ENCODE results near the gene ARHGAP12.
"Not testable (repeated sequence)": the region's sequence is repeated elsewhere in the genome, so short reads cannot be mapped to it uniquely, and the experiment has no call there.

The ARHGAP12 gene

DNA sequence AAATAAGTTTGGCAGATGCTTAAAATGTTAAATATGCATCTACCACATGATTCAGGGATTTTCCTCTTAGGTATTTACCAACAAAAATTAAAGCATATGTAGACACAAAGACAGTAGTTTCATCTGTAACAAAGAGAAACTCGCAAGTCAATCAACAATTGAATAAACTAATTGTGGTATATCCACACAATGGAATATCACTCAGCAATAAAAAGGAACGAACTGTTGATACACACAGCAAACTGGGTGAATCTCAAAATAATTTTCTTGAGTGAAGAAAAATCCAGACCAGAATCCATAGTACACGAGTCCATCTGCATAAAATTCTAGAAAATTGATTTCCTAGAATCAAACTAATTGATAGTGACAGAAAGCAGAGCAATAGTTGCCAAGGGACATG, 5.2 kb downstream of the ARHGAP12 start:
- no peak for DNase-seq

DNA sequence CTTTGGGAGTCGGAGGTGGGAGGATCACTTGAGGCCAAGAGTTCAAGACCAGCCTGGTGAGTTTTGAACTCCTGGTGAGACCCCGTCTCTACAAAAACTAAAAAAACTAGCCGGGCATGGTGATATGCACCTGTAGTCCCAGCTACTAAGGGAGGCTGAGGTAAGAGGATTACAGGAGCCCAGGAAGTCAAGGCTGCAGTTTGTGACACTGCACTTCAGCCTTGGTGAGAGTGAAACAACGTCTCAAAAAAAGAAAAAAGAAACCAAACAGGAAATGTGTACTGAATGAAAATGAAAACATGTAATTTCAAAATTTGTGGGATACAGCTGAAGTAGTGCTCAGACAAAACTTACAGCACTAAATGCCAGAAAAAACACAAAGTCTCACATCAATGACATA, 7.6 kb downstream of the ARHGAP12 start:
- DNase-seq: no peak

DNA sequence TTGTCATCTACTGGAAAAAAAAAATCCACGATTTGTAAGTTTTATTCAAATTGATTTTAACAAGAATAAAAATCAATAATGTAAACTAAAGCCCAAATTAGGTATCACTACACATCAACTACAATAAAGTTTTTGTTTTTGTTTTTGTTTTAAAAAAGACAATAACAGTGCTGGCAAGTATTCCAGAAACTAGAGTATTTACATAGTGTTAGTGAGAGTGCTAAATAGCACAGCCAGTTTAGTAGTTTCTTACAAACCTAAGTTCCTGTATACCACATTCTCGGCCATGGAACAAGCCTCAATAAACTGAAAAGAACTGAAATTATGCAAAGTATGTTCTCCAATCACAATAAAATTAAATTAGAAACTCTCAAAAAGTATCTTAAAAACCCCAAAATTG, 8.1 kb downstream of the ARHGAP12 start:
- no peak for DNase-seq

- DNase-seq: no peak
These were observed 9.8 kb downstream of the ARHGAP12 start for GRCh38 chr10:31918671-31919409.

DNA sequence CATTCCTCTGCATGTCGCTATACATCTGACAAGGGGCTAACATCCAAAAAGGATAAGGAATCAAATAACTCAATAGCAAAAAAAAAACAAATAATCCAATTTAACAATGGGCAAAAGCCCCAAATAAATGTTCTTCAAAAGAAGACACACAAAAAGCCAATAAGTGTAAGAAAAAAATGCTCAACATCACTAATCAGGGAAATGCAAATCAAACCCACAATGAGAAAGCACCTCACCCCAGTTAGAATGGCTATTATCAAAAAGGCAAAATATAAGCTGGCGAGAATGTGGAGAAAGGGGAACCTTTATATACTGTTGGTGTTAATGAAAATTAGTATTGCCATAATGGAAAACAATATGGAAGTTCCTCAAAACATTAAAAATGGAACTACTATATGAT, 14.3 kb downstream of the ARHGAP12 start:
- no peak for DNase-seq

- no peak for DNase-seq
These were observed 15.5 kb downstream of the ARHGAP12 start for GRCh38 chr10:31912898-31913850.

- no peak for DNase-seq
These were observed 16.3 kb downstream of the ARHGAP12 start for GRCh38 chr10:31912289-31912688.

DNA sequence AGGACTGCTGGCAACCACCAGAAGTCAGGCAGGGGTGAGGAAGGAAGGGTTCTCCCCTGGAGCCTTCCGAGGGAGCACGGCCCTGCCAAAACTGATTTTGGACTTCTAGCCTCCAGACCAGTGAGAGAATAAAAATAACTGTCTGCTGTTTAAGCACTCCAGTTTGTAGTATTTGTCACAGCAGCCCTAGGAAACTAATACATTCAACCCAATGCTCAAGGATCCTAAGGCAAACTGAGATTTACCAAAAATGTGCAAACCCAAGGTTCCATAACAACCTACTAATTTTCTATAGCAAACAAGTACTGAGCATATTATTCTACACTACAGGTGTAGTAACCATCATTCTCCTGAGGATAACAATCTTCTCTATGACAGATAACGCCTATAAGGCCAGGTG, 18.6 kb downstream of the ARHGAP12 start:
- no peak for DNase-seq

DNA sequence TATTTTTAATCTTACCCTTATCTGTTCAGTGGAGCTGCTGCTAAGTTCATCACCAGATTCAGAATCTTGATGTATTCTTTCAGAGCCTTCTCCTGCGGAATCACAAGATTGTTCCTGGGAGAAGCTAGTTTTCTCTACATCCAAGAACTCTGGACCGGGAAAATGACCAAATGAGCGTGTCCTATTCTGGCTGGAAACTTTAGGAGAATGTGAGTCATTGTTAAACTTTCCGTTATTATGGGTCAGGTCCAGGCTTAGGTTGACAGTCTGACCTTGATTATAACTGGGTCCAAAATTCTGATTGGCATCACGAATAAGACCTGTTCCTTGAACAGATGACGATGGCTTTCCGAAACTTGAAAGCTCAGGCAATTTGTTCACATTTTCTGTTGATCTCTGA, 20.5 kb downstream of the ARHGAP12 start:
- DNase-seq: no peak

- DNase-seq: no peak
These were observed 22.6 kb downstream of the ARHGAP12 start for GRCh38 chr10:31906039-31906438.

DNA sequence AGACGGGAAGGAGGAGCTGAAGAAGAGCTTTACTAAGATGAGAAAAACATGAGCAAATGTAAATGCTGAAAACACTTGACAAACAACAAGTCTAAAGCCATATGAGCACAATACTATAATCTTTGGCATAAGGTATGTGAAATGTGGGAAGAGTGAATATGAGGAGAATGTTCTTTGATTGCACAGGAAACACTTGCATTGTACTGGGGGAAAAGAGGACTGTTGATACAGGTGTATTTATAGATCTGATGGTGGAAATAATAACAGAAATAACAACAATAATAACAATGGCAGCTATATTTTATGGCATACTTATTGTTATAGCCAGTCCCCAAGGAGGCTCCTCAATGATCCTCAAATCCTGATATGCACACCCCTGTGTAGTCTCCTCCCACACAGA, 23.0 kb downstream of the ARHGAP12 start:
- DNase-seq: no peak

- no peak for DNase-seq
These were observed 26.0 kb downstream of the ARHGAP12 start for GRCh38 chr10:31902625-31903024.

DNA sequence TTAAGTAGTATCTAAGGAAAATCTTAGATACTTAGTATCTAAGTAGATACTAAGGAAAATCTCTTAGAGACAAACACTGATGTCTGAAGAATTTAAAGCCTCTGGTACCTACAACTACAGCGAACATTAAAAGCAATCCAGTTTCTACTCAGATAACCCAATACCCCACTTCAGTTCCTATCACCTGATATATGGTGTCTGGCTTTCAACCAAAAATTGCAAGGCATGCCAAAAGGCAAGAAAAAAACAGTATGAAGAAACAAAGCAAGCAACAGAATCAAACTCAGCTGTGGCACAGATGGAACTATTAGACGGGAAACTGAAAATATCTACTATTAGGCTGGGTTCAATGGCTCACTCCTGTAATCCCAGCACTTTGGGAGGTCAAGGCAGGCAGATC, 31.1 kb downstream of the ARHGAP12 start:
- no peak for DNase-seq

- no peak for DNase-seq
These were observed 31.7 kb downstream of the ARHGAP12 start for GRCh38 chr10:31896968-31897384.

DNA sequence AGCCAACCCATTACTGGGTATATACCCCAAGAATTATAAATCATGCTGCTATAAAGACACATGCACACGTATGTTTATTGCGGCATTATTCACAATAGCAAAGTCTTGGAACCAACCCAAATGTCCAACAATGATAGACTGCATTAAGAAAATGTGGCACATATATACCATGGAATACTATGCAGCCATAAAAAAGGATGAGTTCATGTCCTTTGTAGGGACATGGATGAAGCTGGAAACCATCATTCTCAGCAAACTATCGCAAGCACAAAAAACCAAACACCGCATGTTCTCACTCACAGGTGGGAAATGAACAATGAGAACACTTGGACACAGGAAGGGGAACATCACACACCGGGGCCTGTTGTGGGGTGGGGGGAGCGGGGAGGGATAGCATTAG, 32.9 kb downstream of the ARHGAP12 start:
- not testable (repeated sequence) for DNase-seq

- no peak for DNase-seq
These were observed 40.2 kb downstream of the ARHGAP12 start for GRCh38 chr10:31888442-31888841.

- no peak for DNase-seq
These were observed 40.8 kb downstream of the ARHGAP12 start for GRCh38 chr10:31887850-31888249.

DNA sequence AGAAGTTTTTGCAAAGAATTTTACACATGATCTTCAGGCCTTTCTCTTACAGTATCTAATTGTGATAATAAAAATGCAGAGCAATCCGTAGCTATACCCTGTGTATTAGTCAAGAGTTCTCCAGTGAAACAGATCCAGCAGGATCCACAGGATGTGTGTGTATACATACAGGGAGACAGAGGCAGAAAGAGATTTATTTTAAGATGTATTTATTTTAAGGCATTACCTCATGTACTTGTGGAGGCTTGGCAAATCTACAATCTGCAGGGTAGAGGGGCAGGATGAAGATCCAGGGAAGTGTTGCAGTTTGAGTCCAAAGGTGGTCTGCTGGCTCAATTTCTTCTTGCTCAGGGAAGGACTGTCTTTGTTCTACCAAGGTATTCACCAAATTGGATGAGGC, 41.7 kb downstream of the ARHGAP12 start:
- no peak for DNase-seq

GRCh38 chr10:31885971-31886370, 42.7 kb downstream of the ARHGAP12 start:
- DNase-seq: no peak

DNA sequence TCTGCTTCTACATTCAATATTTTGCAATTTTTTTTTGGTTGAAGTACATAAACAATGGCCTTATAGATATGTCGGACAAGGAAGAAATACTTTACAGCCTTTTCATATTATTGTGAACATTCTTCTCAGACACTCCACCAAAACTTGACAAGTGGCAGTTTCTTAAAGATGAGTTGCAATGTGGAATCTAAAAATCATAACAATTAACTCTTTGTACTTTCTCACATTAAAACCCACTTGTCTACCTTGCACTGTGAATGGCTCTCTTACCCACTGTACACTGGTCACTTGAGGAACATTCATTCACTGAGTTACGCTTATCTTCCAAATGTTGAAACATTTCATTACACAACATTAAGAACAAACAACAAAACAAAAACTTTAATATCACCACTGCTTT, 44.2 kb downstream of the ARHGAP12 start:
- no peak for DNase-seq

- no peak for DNase-seq
These were observed 45.2 kb downstream of the ARHGAP12 start for GRCh38 chr10:31883397-31883796.

DNA sequence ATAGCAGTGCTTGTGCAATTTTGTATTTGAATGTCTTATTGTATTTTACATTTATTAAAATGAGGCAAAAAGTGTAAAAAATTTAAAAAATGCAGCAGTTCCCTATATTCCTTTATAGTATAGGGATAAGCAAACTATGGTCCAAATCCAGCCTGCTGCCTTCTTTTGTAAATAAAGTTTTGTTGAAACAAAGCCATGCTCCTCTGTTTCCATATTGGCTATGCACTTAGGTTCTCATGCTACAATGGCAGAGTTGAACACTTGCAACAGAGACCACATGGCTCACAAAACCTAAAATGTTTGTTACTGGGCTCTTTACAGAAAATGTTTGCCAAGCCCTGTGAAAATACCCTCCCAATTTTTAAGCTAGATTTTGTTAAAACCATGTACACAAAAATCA, 50.1 kb downstream of the ARHGAP12 start:
- DNase-seq: no peak

GRCh38 chr10:31876652-31877352, 51.8 kb downstream of the ARHGAP12 start:
- DNase-seq: no peak

DNA sequence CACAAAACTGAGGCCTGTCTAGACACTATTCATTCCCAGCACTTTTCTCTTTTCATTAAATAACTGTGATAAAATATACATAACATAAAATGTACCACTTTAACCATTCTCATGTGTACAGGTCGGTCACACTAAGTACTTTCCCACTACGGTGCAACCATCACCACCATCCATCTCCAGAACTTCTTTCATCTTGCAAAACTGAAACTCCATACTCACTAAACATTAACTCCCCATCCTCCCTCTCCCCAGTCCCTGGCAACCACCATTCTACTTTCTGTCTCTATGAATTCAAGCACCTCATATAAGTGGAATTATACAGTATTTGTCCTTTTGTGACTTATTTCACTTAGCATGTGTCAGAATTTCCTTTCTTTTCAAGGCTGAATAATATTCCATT, 53.0 kb downstream of the ARHGAP12 start:
- no peak for DNase-seq
